HEK293 (cell line): ENCODE measurements around the gene RSU1.

Experiments used
- CTCF ChIA-PET: fragments of 350-600 bp; formaldehyde crosslinking; extraction: SDS; loops from one replicate; lab custom pipeline; 2021; ENCODE audit warnings: antibody characterized with exemption; lab: Yijun Ruan, JAX
- POLR2A ChIA-PET: fragments of 300-600 bp; formaldehyde crosslinking; extraction: SDS; loops from one replicate; lab custom pipeline; 2020; ENCODE audit warnings: antibody characterized with exemption, inconsistent platforms; lab: Yijun Ruan, JAX
- H3K27ac ChIP-seq: fragments of 200-500 bp; sonication (Bioruptor generic); 2 replicates; pipeline ENCODE4 v1.5.1; 2014; ENCODE audit warnings: low read depth, low read length, control low read depth, inconsistent platforms; ENCODE audit errors: extremely low read depth
- H3K36me3 ChIP-seq, 2 experiments: fragments of 200-500 bp in 1 of 2; sonication (Bioruptor generic) in 1 of 2; 1 replicate in 1 of 2; 2 replicates in 1 of 2; pipeline ENCODE4 v1.5.1; 2014 to 2017; ENCODE audit warnings: inconsistent platforms in 2 of 2, low read length in 2 of 2; ENCODE audit not compliant: control insufficient read depth in 2 of 2, insufficient read depth in 1 of 2
- H3K4me1 ChIP-seq: fragments of 200-500 bp; sonication (Bioruptor generic); 2 replicates; pipeline ENCODE4 v1.5.1; 2014; ENCODE audit warnings: mild to moderate bottlenecking, low read length, inconsistent platforms; ENCODE audit not compliant: control insufficient read depth, insufficient read depth
- H3K4me3 ChIP-seq: 2 replicates; pipeline ENCODE4 v1.5.1; 2011; ENCODE audit warnings: low read depth, mild to moderate bottlenecking, control low read depth, low read length, moderate library complexity
- H3K9me3 ChIP-seq: fragments of 200-500 bp; sonication (Bioruptor generic); 2 replicates; pipeline ENCODE4 v1.5.1; 2014; ENCODE audit warnings: low read depth, low read length, inconsistent platforms; ENCODE audit not compliant: control insufficient read depth, insufficient read depth
- AEBP2 ChIP-seq: fragments of 450-650 bp; formaldehyde crosslinking; IDR thresholded peaks from 2 replicates; pipeline ENCODE4 v1.5.1; 2016; ENCODE audit warnings: missing biosample characterization, missing genetic modification characterization, borderline replicate concordance
- ATF2 ChIP-seq: fragments of 450-650 bp; formaldehyde crosslinking; IDR thresholded peaks from 2 replicates; pipeline ENCODE4 v1.5.1; 2016; ENCODE audit warnings: missing biosample characterization, missing genetic modification characterization, low read depth
- BCL6B ChIP-seq: fragments of 450-650 bp; formaldehyde crosslinking; IDR thresholded peaks from 2 replicates; pipeline ENCODE4 v1.5.1; 2017; ENCODE audit warnings: missing biosample characterization, missing genetic modification characterization
- GLIS1 ChIP-seq: fragments of 450-650 bp; formaldehyde crosslinking; IDR thresholded peaks from 2 replicates; pipeline ENCODE4 v1.5.1; 2016; ENCODE audit warnings: missing biosample characterization, missing genetic modification characterization
- GLIS2 ChIP-seq: fragments of 450-650 bp; formaldehyde crosslinking; IDR thresholded peaks from 2 replicates; pipeline ENCODE4 v1.5.1; 2016; ENCODE audit warnings: missing biosample characterization, missing genetic modification characterization
- HOXA7 ChIP-seq: sonication (generic); formaldehyde crosslinking; IDR thresholded peaks from 2 replicates; pipeline ENCODE4 v1.8.1; 2022; ENCODE audit warnings: missing genetic modification reagents, borderline replicate concordance
- KLF16 ChIP-seq: fragments of 450-650 bp; formaldehyde crosslinking; IDR thresholded peaks from 2 replicates; pipeline ENCODE4 v1.5.1; 2017; ENCODE audit warnings: missing biosample characterization, missing genetic modification characterization
- KLF7 ChIP-seq: fragments of 450-650 bp; formaldehyde crosslinking; IDR thresholded peaks from 2 replicates; pipeline ENCODE4 v1.5.1; 2016; ENCODE audit warnings: missing biosample characterization, missing genetic modification characterization, borderline replicate concordance
- TSHZ1 ChIP-seq: fragments of 450-650 bp; formaldehyde crosslinking; IDR thresholded peaks from 2 replicates; pipeline ENCODE4 v1.5.1; 2016; ENCODE audit warnings: missing biosample characterization, missing genetic modification characterization, borderline replicate concordance
- ZBTB20 ChIP-seq: fragments of 450-650 bp; formaldehyde crosslinking; IDR thresholded peaks from 2 replicates; pipeline ENCODE4 v1.5.1; 2016; ENCODE audit warnings: missing biosample characterization, missing genetic modification characterization
- ZFP41 ChIP-seq: fragments of 450-650 bp; formaldehyde crosslinking; IDR thresholded peaks from 2 replicates; pipeline ENCODE4 v1.5.1; 2016; ENCODE audit warnings: missing biosample characterization, missing genetic modification characterization, borderline replicate concordance
- ZNF112 ChIP-seq: fragments of 450-650 bp; formaldehyde crosslinking; IDR thresholded peaks from 2 replicates; pipeline ENCODE4 v1.5.0; 2017; ENCODE audit warnings: missing biosample characterization, missing genetic modification characterization
- ZNF121 ChIP-seq: fragments of 450-650 bp; formaldehyde crosslinking; IDR thresholded peaks from 2 replicates; pipeline ENCODE4 v1.5.1; 2016; ENCODE audit warnings: missing biosample characterization, missing genetic modification characterization
- ZNF132 ChIP-seq: fragments of 450-650 bp; formaldehyde crosslinking; IDR thresholded peaks from 2 replicates; pipeline ENCODE4 v1.5.1; 2017; ENCODE audit warnings: missing biosample characterization, missing genetic modification characterization, borderline replicate concordance
- ZNF239 ChIP-seq: fragments of 450-650 bp; formaldehyde crosslinking; IDR thresholded peaks from 2 replicates; pipeline ENCODE4 v1.5.1; 2016; ENCODE audit warnings: missing biosample characterization, missing genetic modification characterization
- ZNF366 ChIP-seq: fragments of 450-650 bp; formaldehyde crosslinking; conservative IDR thresholded peaks from 2 replicates; pipeline ENCODE4 v1.5.1; 2016; ENCODE audit warnings: missing biosample characterization, missing genetic modification characterization
- ZNF398 ChIP-seq: fragments of 450-650 bp; formaldehyde crosslinking; IDR thresholded peaks from 2 replicates; pipeline ENCODE4 v1.5.1; 2017; ENCODE audit warnings: missing biosample characterization, missing genetic modification characterization
- ZNF416 ChIP-seq: fragments of 450-650 bp; formaldehyde crosslinking; IDR thresholded peaks from 2 replicates; pipeline ENCODE4 v1.5.1; 2016; ENCODE audit warnings: missing biosample characterization, missing genetic modification characterization
- ZNF544 ChIP-seq: fragments of 450-650 bp; formaldehyde crosslinking; IDR thresholded peaks from 2 replicates; pipeline ENCODE4 v1.5.0; 2017; ENCODE audit warnings: missing biosample characterization, missing genetic modification characterization
- ZNF549 ChIP-seq: fragments of 450-650 bp; IDR thresholded peaks from 2 replicates; pipeline ENCODE4 v1.5.1; 2018; ENCODE audit warnings: missing biosample characterization, missing genetic modification characterization, mild to moderate bottlenecking, inconsistent platforms, moderate library complexity
- ZNF555 ChIP-seq: fragments of 450-650 bp; formaldehyde crosslinking; conservative IDR thresholded peaks from 2 replicates; pipeline ENCODE4 v1.5.1; 2017; ENCODE audit warnings: missing biosample characterization, mild to moderate bottlenecking, missing genetic modification characterization, inconsistent platforms
- ZNF580 ChIP-seq: fragments of 450-650 bp; formaldehyde crosslinking; IDR thresholded peaks from 2 replicates; pipeline ENCODE4 v1.5.1; 2016; ENCODE audit warnings: missing biosample characterization, missing genetic modification characterization
- ZNF777 ChIP-seq: fragments of 450-650 bp; formaldehyde crosslinking; IDR thresholded peaks from 2 replicates; pipeline ENCODE4 v1.5.1; 2017; ENCODE audit warnings: missing biosample characterization, missing genetic modification characterization, borderline replicate concordance
- ZSCAN18 ChIP-seq: fragments of 450-650 bp; formaldehyde crosslinking; IDR thresholded peaks from 2 replicates; pipeline ENCODE4 v1.5.1; 2016; ENCODE audit warnings: missing biosample characterization, missing genetic modification characterization
- ZXDB ChIP-seq: fragments of 450-650 bp; formaldehyde crosslinking; IDR thresholded peaks from 2 replicates; pipeline ENCODE4 v1.5.1; 2016; ENCODE audit warnings: missing biosample characterization, missing genetic modification characterization

The RSU1 gene

GRCh38 chr10:16566202-16566805, 250.9 kb downstream of the RSU1 start (continued):
- no peak for TF ChIP-seq ZNF555
- no peak for TF ChIP-seq AEBP2
- TF ChIP-seq ZNF366 (tag by site-specific recombination) = 0 out of 2 replicates have a peak, but pooled peaks have one; percentile 28
- TF ChIP-seq KLF7 (tag by site-specific recombination) = no peak
- TF ChIP-seq HOXA7 (CRISPR knock-in tag) = no peak
- TF ChIP-seq ZSCAN18 = no peak
- TF ChIP-seq GLIS2 (tag by site-specific recombination) = no peak
- no peak for TF ChIP-seq ZNF132 (tag by site-specific recombination)
- TF ChIP-seq ZNF416 = no peak
- no peak for TF ChIP-seq ATF2 (tag by site-specific recombination)
- no peak for TF ChIP-seq ZFP41
- TF ChIP-seq ZNF544 (tag by site-specific recombination) = no peak
- TF ChIP-seq KLF16 (tag by site-specific recombination) = no peak
- TF ChIP-seq ZNF398 (tag by site-specific recombination) = peak; percentile 48; the same call in 1 of the 2 replicates
- TF ChIP-seq GLIS1 (tag by site-specific recombination) = no peak

- no peaks in the 10 kb centered on the region for H3K9me3 ChIP-seq
- POLR2A ChIA-PET = no interaction called here
- H3K4me3 ChIP-seq = no peak overlapping the region
- CTCF ChIA-PET = no interaction called here
- no peaks in the 10 kb centered on the region for H3K4me1 ChIP-seq
- no peak overlapping the region for H3K27ac ChIP-seq
- no peaks in the 10 kb centered on the region for H3K36me3 ChIP-seq
- TF ChIP-seq BCL6B (tag by site-specific recombination) (no peak), ZNF549 (tag by site-specific recombination) (no peak), ZSCAN18 (no peak), ZNF580 (tag by site-specific recombination) (no peak), ZNF239 (tag by site-specific recombination) (no peak), ZNF112 (no peak), ZBTB20 (no peak), ZXDB (tag by site-specific recombination) (no peak), ZNF777 (tag by site-specific recombination) (no peak), TSHZ1 (no peak), ZNF121 (tag by site-specific recombination) (no peak)
Observed at GRCh38 chr10:16565604-16566003, 251.6 kb downstream of the RSU1 start.
